H1 (cell line): ENCODE data around the gene HOMER2. TPM values are rescaled to one million over a fixed set of nuclear protein-coding genes. Genes with fewer than 3 reads are reported as not detected.
A peak's percentile ranks its signal among the peaks of the same experiment; 100 is the strongest.

Experiments
- CTCF ChIA-PET: fragments of 300-600 bp; sonication (Branson Sonifier 250); formaldehyde crosslinking; loops from one replicate; lab custom pipeline; 2021; ENCODE audit not compliant: partially characterized antibody; lab: Charles Lee
- POLR2A ChIA-PET: fragments of 300-600 bp; sonication (Branson Sonifier 250); formaldehyde crosslinking; loops from one replicate; lab custom pipeline; 2021; ENCODE audit warnings: inconsistent platforms; ENCODE audit not compliant: partially characterized antibody; lab: Charles Lee
- DNase-seq, 2 experiments: peaks; one replicate each; pipeline versions ENCODE4 v3.0.0 to v3.0.0-alpha.2; 2010 to 2022; ENCODE audit warnings: low spot score in 2 of 2, low read depth in 1 of 2, mixed read lengths in 1 of 2
- FAIRE-seq: peaks from 2 replicates; lab custom pipeline; 2011; peaks lifted over from hg19 to GRCh38; lab: Jason Lieb, UNC
- H2AFZ ChIP-seq: 2 replicates; pipeline ENCODE4 v1.8.1; 2012; ENCODE audit warnings: low read length, inconsistent platforms
- H2AK5ac ChIP-seq: 2 replicates; pipeline ENCODE4 v1.6.1; 2013; ENCODE audit warnings: low read depth, low read length
- H2BK120ac ChIP-seq: replicated peaks from 2 replicates; pipeline ENCODE3; 2013; ENCODE audit warnings: low read depth, low read length, inconsistent platforms
- H2BK12ac ChIP-seq: 2 replicates; pipeline ENCODE4 v1.6.1; 2013; ENCODE audit warnings: low read depth, low read length
- H2BK15ac ChIP-seq: 2 replicates; pipeline ENCODE4 v1.6.1; 2013; ENCODE audit warnings: low read length
- H2BK20ac ChIP-seq: 2 replicates; pipeline ENCODE4 v1.6.1; 2013; ENCODE audit warnings: low read length
- H2BK5ac ChIP-seq: 2 replicates; pipeline ENCODE4 v1.6.1; 2013; ENCODE audit warnings: low read depth, low read length
- H3K14ac ChIP-seq: 2 replicates; pipeline ENCODE4 v1.6.1; 2013; ENCODE audit warnings: inconsistent platforms; ENCODE audit not compliant: insufficient read length
- H3K18ac ChIP-seq: 2 replicates; pipeline ENCODE4 v1.6.1; 2013; ENCODE audit warnings: low read length; ENCODE audit errors: extremely low read depth
- H3K23ac ChIP-seq: 2 replicates; pipeline ENCODE4 v1.6.1; 2013; ENCODE audit warnings: inconsistent platforms; ENCODE audit not compliant: insufficient read length
- H3K23me2 ChIP-seq: 2 replicates; pipeline ENCODE4 v1.6.1; 2013; ENCODE audit warnings: low read depth, low read length
- H3K27ac ChIP-seq: 2 replicates; pipeline ENCODE4 v1.6.1; 2011; ENCODE audit warnings: low read depth, low read length, inconsistent platforms
- H3K27me3 ChIP-seq, 4 experiments: replicated peaks in 1 of 4; 1 replicate in 1 of 4; 2 replicates in 3 of 4; pipeline versions ENCODE4 v1.6.1 to v1.8.1; 2011 to 2013; ENCODE audit warnings: low read length in 3 of 4, mild to moderate bottlenecking in 3 of 4, inconsistent platforms in 2 of 4, mixed read lengths in 2 of 4, moderate library complexity in 1 of 4; ENCODE audit not compliant: control insufficient read depth in 3 of 4, insufficient read depth in 3 of 4; ENCODE audit errors: extremely low read depth in 1 of 4
- H3K36me3 ChIP-seq, 4 experiments: 2 replicates each; pipeline versions ENCODE4 v1.6.1 to v1.8.1; 2011 to 2013; ENCODE audit warnings: mild to moderate bottlenecking in 4 of 4, low read length in 3 of 4, moderate library complexity in 2 of 4, control low read depth in 1 of 4, inconsistent platforms in 1 of 4; ENCODE audit not compliant: insufficient read depth in 4 of 4, control insufficient read depth in 2 of 4
- H3K4ac ChIP-seq: replicated peaks from 2 replicates; pipeline ENCODE3; 2013; ENCODE audit warnings: low read length, low read depth, mixed read lengths, inconsistent platforms; ENCODE audit not compliant: insufficient read length
- H3K4me1 ChIP-seq, 4 experiments: replicated peaks in 1 of 4; 1 replicate in 1 of 4; 2 replicates in 3 of 4; pipeline versions ENCODE4 v1.6.1 to v1.8.1; 2011 to 2013; ENCODE audit warnings: low read length in 3 of 4, inconsistent platforms in 2 of 4, mixed read lengths in 1 of 4; ENCODE audit not compliant: insufficient read depth in 4 of 4, control insufficient read depth in 3 of 4
- H3K4me2 ChIP-seq, 2 experiments: 2 replicates each; pipeline versions ENCODE4 v1.6.1 to v1.8.1; 2011 to 2013; ENCODE audit warnings: low read depth in 2 of 2, low read length in 2 of 2, control low read depth in 1 of 2, inconsistent platforms in 1 of 2, mild to moderate bottlenecking in 1 of 2; ENCODE audit not compliant: insufficient read depth in 1 of 2
- H3K4me3 ChIP-seq, 4 experiments: fragments of 200-600, 300-600 bp in 1 of 4; sonication (generic), shearing (Covaris generic), sonication (Bioruptor Twin) in 1 of 4; 2 replicates each; pipeline versions ENCODE4 v1.5.1 to v1.8.1; 2011 to 2016; ENCODE audit warnings: low read length in 4 of 4, low read depth in 3 of 4, control low read depth in 2 of 4, inconsistent platforms in 2 of 4, mild to moderate bottlenecking in 2 of 4, mixed read lengths in 1 of 4, moderate library complexity in 1 of 4; ENCODE audit not compliant: insufficient read depth in 2 of 4; ENCODE audit errors: extremely low read depth in 1 of 4
- H3K56ac ChIP-seq: replicated peaks from 2 replicates; pipeline ENCODE3; 2013; ENCODE audit warnings: low read depth, mild to moderate bottlenecking, mixed read lengths, low read length, inconsistent platforms; ENCODE audit not compliant: insufficient read length
- H3K79me1 ChIP-seq: 2 replicates; pipeline ENCODE4 v1.6.1; 2013; ENCODE audit warnings: low read depth, low read length, control low read depth
- H3K79me2 ChIP-seq, 2 experiments: 2 replicates each; pipeline versions ENCODE4 v1.6.1 to v1.8.1; 2012 to 2013; ENCODE audit warnings: low read length in 2 of 2, mild to moderate bottlenecking in 2 of 2, inconsistent platforms in 1 of 2; ENCODE audit not compliant: insufficient read depth in 2 of 2, control insufficient read depth in 1 of 2
- H3K9ac ChIP-seq, 4 experiments: replicated peaks in 1 of 4; 1 replicate in 1 of 4; 2 replicates in 3 of 4; pipeline versions ENCODE4 v1.6.1 to v1.8.1; 2011 to 2013; ENCODE audit warnings: low read depth in 3 of 4, low read length in 3 of 4, control low read depth in 2 of 4, mild to moderate bottlenecking in 2 of 4, moderate library complexity in 2 of 4, inconsistent platforms in 1 of 4; ENCODE audit errors: extremely low read depth in 1 of 4
- H3K9me3 ChIP-seq, 2 experiments: 2 replicates each; pipeline versions ENCODE4 v1.6.1 to v1.8.1; 2012 to 2013; ENCODE audit warnings: mild to moderate bottlenecking in 2 of 2, moderate library complexity in 2 of 2, control low read depth in 1 of 2, inconsistent platforms in 1 of 2, low read depth in 1 of 2, low read length in 1 of 2, mixed read lengths in 1 of 2; ENCODE audit not compliant: insufficient read depth in 2 of 2
- H4K20me1 ChIP-seq, 2 experiments: replicated peaks in 1 of 2; 2 replicates each; pipeline versions ENCODE3 to v1.8.1; 2011 to 2013; ENCODE audit warnings: inconsistent platforms in 2 of 2, low read length in 2 of 2, mild to moderate bottlenecking in 1 of 2; ENCODE audit not compliant: insufficient read depth in 2 of 2, control insufficient read depth in 1 of 2
- H4K5ac ChIP-seq: 2 replicates; pipeline ENCODE4 v1.6.1; 2013; ENCODE audit warnings: low read length, low read depth, mixed read lengths, inconsistent platforms; ENCODE audit not compliant: insufficient read length
- H4K8ac ChIP-seq: 2 replicates; pipeline ENCODE4 v1.8.0; 2013; ENCODE audit warnings: mild to moderate bottlenecking, moderate library complexity, low read length, inconsistent platforms; ENCODE audit not compliant: insufficient read depth; ENCODE audit errors: extremely low read depth
- H4K91ac ChIP-seq: replicated peaks from 2 replicates; pipeline ENCODE3; 2013; ENCODE audit warnings: low read length, mixed read lengths, inconsistent platforms; ENCODE audit not compliant: insufficient read length
- CHD2 ChIP-seq: IDR thresholded peaks from 2 replicates; pipeline ENCODE4 v1.6.1; 2012; ENCODE audit warnings: low read length, improper control_type of control experiment
- EZH2 ChIP-seq: fragments of 200-600 bp; sonication (generic); IDR thresholded peaks from 2 replicates; pipeline ENCODE4 v1.7.1; 2012; ENCODE audit warnings: low read depth, mild to moderate bottlenecking, moderate library complexity, low read length, inconsistent platforms; ENCODE audit not compliant: severe bottlenecking
- FOSL1 ChIP-seq: IDR thresholded peaks from 2 replicates; pipeline ENCODE4 v1.6.1; 2011; ENCODE audit warnings: mild to moderate bottlenecking, low read depth, low read length, moderate library complexity; ENCODE audit not compliant: insufficient read depth
- HDAC2 ChIP-seq, 2 experiments: fragments of 300-600 bp in 1 of 2; sonication (generic) in 1 of 2; IDR thresholded peaks; 2 replicates each; pipeline ENCODE4 v1.6.1; 2011 to 2012; ENCODE audit warnings: low read depth in 2 of 2, low read length in 2 of 2, mild to moderate bottlenecking in 2 of 2, moderate library complexity in 2 of 2, borderline replicate concordance in 1 of 2, inconsistent platforms in 1 of 2
- HDAC6 ChIP-seq: IDR thresholded peaks from one replicate; pipeline ENCODE4 v1.7.1; 2012; ENCODE audit warnings: low read depth, mild to moderate bottlenecking, inconsistent platforms, low read length, moderate library complexity
- RAD21 ChIP-seq, 2 experiments: IDR thresholded peaks in 1 of 2; conservative IDR thresholded peaks in 1 of 2; 2 replicates each; pipeline ENCODE4 v1.6.1; 2011; ENCODE audit warnings: low read depth in 2 of 2, low read length in 2 of 2, improper control_type of control experiment in 1 of 2, inconsistent platforms in 1 of 2, mild to moderate bottlenecking in 1 of 2, moderate library complexity in 1 of 2
- RBBP5 ChIP-seq: IDR thresholded peaks from 2 replicates; pipeline ENCODE4 v1.7.1; 2012; ENCODE audit warnings: low read depth, mild to moderate bottlenecking, inconsistent platforms, low read length, moderate library complexity, borderline replicate concordance
- SIX5 ChIP-seq: IDR thresholded peaks from 2 replicates; pipeline ENCODE4 v1.6.1; 2011; ENCODE audit warnings: mild to moderate bottlenecking, low read depth, low read length
- SP1 ChIP-seq: IDR thresholded peaks from 2 replicates; pipeline ENCODE4 v1.6.1; 2011; ENCODE audit warnings: low read depth, low read length
- TCF12 ChIP-seq: IDR thresholded peaks from 2 replicates; pipeline ENCODE4 v1.6.1; 2011; ENCODE audit warnings: low read depth, mild to moderate bottlenecking, low read length
- WGBS, 2 experiments: shearing (Covaris generic) in 1 of 2; methylation state at CpG; one replicate each; pipeline versions ENCODE4 v1.1.6 to v1.1.7; 2013 to 2015; ENCODE audit warnings: low lambda C conversion rate in 2 of 2, mixed read lengths in 2 of 2, inconsistent platforms in 1 of 2, low coverage in 1 of 2, missing lambda C conversion rate in 1 of 2; ENCODE audit not compliant: insufficient replicate concordance in 2 of 2, insufficient coverage in 1 of 2, insufficient read length in 1 of 2; ENCODE audit errors: extremely low coverage in 1 of 2, missing lambda C conversion rate in 1 of 2; 5-methylcytosine and 5-hydroxymethylcytosine counted together
- polyA plus RNA-seq, 7 experiments: library from polyadenylated mRNA; depleted of rRNA in 3 of 7; stranded (reverse) in 5 of 7; unstranded in 2 of 7; fragments of >200 nt in 5 of 7; fragments of 200-250 nt in 2 of 7; gene quantifications; 1 replicate in 5 of 7; 2 replicates in 1 of 7; 4 replicates in 1 of 7; pipeline versions ENCODE4 v1.2.1 to v1.2.3, GENCODE V29; 2011 to 2013; ENCODE audit warnings: missing spikeins in 2 of 7, mixed read lengths in 2 of 7
- total RNA-seq: library from RNA; stranded (reverse); fragmentation: NEBNext Ultra II Directional; extraction: Animal tissue kit (Norgen Biotek cat#: 25700); gene quantifications from 2 replicates; pipeline ENCODE4 v1.2.1, GENCODE V29; 2021
- TF ChIP-seq, protein P1 (sequence below): IDR thresholded peaks from 2 replicates; pipeline ENCODE4 v1.6.1; 2012; ENCODE audit warnings: inconsistent platforms
- TF ChIP-seq, protein P2 (sequence below): IDR thresholded peaks from 2 replicates; pipeline ENCODE4 v1.6.1; 2011; ENCODE audit warnings: low read depth, mild to moderate bottlenecking, low read length; ENCODE audit not compliant: insufficient read depth

The HOMER2 gene
- total and polyA plus RNA-seq, 2 of the 8 experiments (the other 6 are each of a cell fraction or from before 2014, with no cell fraction given): 12.5 to 27.6 TPM

DNA sequence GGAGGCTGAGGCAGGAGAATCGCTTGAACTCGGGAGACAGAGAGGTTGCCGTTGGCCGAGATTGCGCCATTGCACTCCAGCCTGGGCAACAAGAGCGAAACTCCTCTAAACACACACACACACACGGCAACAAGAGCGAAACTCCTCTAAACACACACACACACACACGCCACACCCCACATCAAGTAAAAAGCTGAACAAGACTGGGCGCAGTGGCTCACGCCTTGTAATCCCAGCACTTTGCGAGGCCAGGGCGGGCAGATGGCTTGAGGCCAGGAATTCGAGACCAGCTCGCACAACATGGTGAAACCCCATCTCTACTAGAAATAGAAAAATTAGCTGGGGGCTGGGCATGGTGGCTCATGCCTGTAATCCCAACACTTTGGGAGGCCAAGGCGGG lies 49.0 kb downstream of the HOMER2 start:
- Histone ChIP-seq H3K56ac (no peak overlapping the region), H3K14ac (no peak overlapping the region), H2BK15ac (no peak overlapping the region), H3K36me3 (no peaks in the 10 kb centered on the region), H4K91ac (no peak overlapping the region), H3K18ac (no peak overlapping the region), H2BK20ac (no peak overlapping the region), H3K27me3 (no peaks in the 10 kb centered on the region; a peak in 2 of 7 replicates), H3K27ac (no peak overlapping the region), H2BK5ac (no peak overlapping the region), H3K9me3 (no peaks in the 10 kb centered on the region), H3K4ac (no peak overlapping the region), H2BK120ac (no peak overlapping the region), H4K8ac (no peak overlapping the region), H4K5ac (no peak overlapping the region), H3K4me2 (no peak overlapping the region), H2AK5ac (no peak overlapping the region), H2AFZ (no peak overlapping the region), H3K9ac (no peak overlapping the region), H3K4me3 (no peak overlapping the region), H3K4me1 (peaks cover 0 to 2% (median 0%) of the 10 kb centered on the region in 4 experiments; a peak in 1 of 7 replicates), H3K23ac (no peak overlapping the region), H3K79me1 (no peaks in the 10 kb centered on the region), H4K20me1 (no peaks in the 10 kb centered on the region), H3K23me2 (no peaks in the 10 kb centered on the region), H2BK12ac (no peak overlapping the region), H3K79me2 (no peaks in the 10 kb centered on the region)
- ChIA-PET CTCF (interaction anchor here (0.6 to 0.7 kb wide), 2 partner anchors 40 to 358 kb away, joined by 3 read pairs; no protein-coding TSS in a partner anchor), POLR2A (interaction anchor here (0.9 kb wide), 1 partner anchor 14 kb away, joined by 3 read pairs; no protein-coding TSS in a partner anchor)
- DNase-seq (peak in 1 of 2 experiments; percentile 27), FAIRE-seq (no peak)
- WGBS, 2 experiments: 93% methylated on average over 16 of the region's 16 CpGs; no CpG with 5 or more reads in 1 of the 2 experiments
- TF ChIP-seq RBBP5: no peak
- TF ChIP-seq SIX5: no peak
- TF ChIP-seq SP1: no peak
- no peak for TF ChIP-seq HDAC6
- no peak for TF ChIP-seq FOSL1
- TF ChIP-seq, protein P1, sequence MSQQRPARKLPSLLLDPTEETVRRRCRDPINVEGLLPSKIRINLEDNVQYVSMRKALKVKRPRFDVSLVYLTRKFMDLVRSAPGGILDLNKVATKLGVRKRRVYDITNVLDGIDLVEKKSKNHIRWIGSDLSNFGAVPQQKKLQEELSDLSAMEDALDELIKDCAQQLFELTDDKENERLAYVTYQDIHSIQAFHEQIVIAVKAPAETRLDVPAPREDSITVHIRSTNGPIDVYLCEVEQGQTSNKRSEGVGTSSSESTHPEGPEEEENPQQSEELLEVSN: no peak
- no peak for TF ChIP-seq CHD2
- TF ChIP-seq, protein P2, sequence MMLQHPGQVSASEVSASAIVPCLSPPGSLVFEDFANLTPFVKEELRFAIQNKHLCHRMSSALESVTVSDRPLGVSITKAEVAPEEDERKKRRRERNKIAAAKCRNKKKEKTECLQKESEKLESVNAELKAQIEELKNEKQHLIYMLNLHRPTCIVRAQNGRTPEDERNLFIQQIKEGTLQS: no peak
- TF ChIP-seq HDAC2 (IDR thresholded peaks at IDR 0.05; ENCODE audit: borderline replicate concordance in 1 of 2, low read depth in 2 of 2, low read length in 2 of 2): no peak
- no peak for TF ChIP-seq RAD21 (IDR thresholded peaks at IDR 0.05 in 1 of 2, conservative IDR thresholded peaks at IDR 0.05 in 1 of 2; ENCODE audit: low read depth in 2 of 2, low read length in 2 of 2)
- no peak for TF ChIP-seq TCF12
- TF ChIP-seq EZH2: no peak
